Bronchial epithelial cell (primary cell): ENCODE measurements around the gene KLHDC7B. TPM values are rescaled to one million over a fixed set of nuclear protein-coding genes. Genes with fewer than 3 reads are reported as not detected.
"Not testable (repeated sequence)": the region's sequence is repeated elsewhere in the genome, so short reads cannot be mapped to it uniquely, and the experiment has no call there.

ENCODE experiments used
- DNase-seq: peaks from one replicate; pipeline ENCODE4 v3.0.0-alpha.2; 2010; ENCODE audit warnings: low read depth
- FAIRE-seq: peaks from 2 replicates; lab custom pipeline; 2011; peaks lifted over from hg19 to GRCh38; lab: Jason Lieb, UNC
- H3K27me3 ChIP-seq: 2 replicates; pipeline ENCODE4 v1.5.1; 2011; ENCODE audit warnings: low read length; ENCODE audit not compliant: control insufficient read depth, insufficient read depth
- H3K36me3 ChIP-seq: 2 replicates; pipeline ENCODE4 v1.5.1; 2011; ENCODE audit warnings: low read length; ENCODE audit not compliant: control insufficient read depth, insufficient read depth
- H3K4me3 ChIP-seq: 2 replicates; pipeline ENCODE4 v1.5.1; 2011; ENCODE audit warnings: mild to moderate bottlenecking, low read depth, low read length, control low read depth
- CTCF ChIP-seq: IDR thresholded peaks from 2 replicates; pipeline ENCODE4 v1.5.1; 2011; ENCODE audit warnings: mild to moderate bottlenecking, moderate library complexity, low read length, control low read depth, inconsistent platforms; ENCODE audit not compliant: insufficient read depth, severe bottlenecking
- total RNA-seq: library from RNA; depleted of rRNA; stranded (reverse); fragments of >200 nt; gene quantifications from 2 replicates; pipeline ENCODE4 v1.2.1, GENCODE V29; 2014

Gene KLHDC7B
- total RNA-seq, 1 donor from 2014 or later, result 0.26 TPM

GRCh38 chr22:50516068-50516467, 29.6 kb upstream of the KLHDC7B start:
- Histone ChIP-seq H3K4me3 (no peak overlapping the region), H3K36me3 (peaks cover 13% of the 10 kb centered on the region), H3K27me3 (no peaks in the 10 kb centered on the region)
- DNase-seq (no peak), FAIRE-seq (no peak)
- no peak for TF ChIP-seq CTCF

GRCh38 chr22:50516891-50517290, 28.8 kb upstream of the KLHDC7B start:
- TF ChIP-seq CTCF, result no peak
- no peak for FAIRE-seq
- DNase-seq, result no peak
- Histone ChIP-seq H3K36me3 (peaks cover 14% of the 10 kb centered on the region), H3K4me3 (no peak overlapping the region), H3K27me3 (no peaks in the 10 kb centered on the region)

- no peak overlapping the region for H3K4me3 ChIP-seq
Measured at GRCh38 chr22:50517495-50518260, 28.0 kb upstream of the KLHDC7B start.

GRCh38 chr22:50518606-50519005, 27.1 kb upstream of the KLHDC7B start:
- FAIRE-seq, result no peak
- Histone ChIP-seq H3K4me3 (no peak overlapping the region), H3K36me3 (peaks cover 17% of the 10 kb centered on the region), H3K27me3 (no peaks in the 10 kb centered on the region)
- no peak for TF ChIP-seq CTCF
- DNase-seq, result no peak

More at GRCh38 chr22:50517495-50518260, 28.0 kb upstream of the KLHDC7B start:
- FAIRE-seq (no peak), DNase-seq (no peak)
- no peak for TF ChIP-seq CTCF
- Histone ChIP-seq H3K36me3 (peaks cover 15% of the 10 kb centered on the region), H3K27me3 (no peaks in the 10 kb centered on the region)

GRCh38 chr22:50519151-50519550, 26.5 kb upstream of the KLHDC7B start:
- FAIRE-seq, result no peak

GRCh38 chr22:50520184-50520583, 25.5 kb upstream of the KLHDC7B start:
- H3K4me3 ChIP-seq, DNase-seq, FAIRE-seq, H3K27me3 ChIP-seq: not testable (repeated sequence)
- peaks cover 23% of the 10 kb centered on the region for H3K36me3 ChIP-seq

More at GRCh38 chr22:50519151-50519550, 26.5 kb upstream of the KLHDC7B start:
- H3K36me3 ChIP-seq, result peaks cover 22% of the 10 kb centered on the region
- no peak overlapping the region for H3K4me3 ChIP-seq
- H3K27me3 ChIP-seq, result no peaks in the 10 kb centered on the region
- DNase-seq, result no peak
- TF ChIP-seq CTCF, result no peak
